NCI-H1694 treated with DMSO at 0.1 percent for 48 hours (cell line): Measurements from ENCODE around the gene FAM78A.
A peak's percentile ranks its signal among the peaks of the same experiment; 100 is the strongest.
"Not testable (repeated sequence)": the region's sequence is repeated elsewhere in the genome, so short reads cannot be mapped to it uniquely, and the experiment has no call there.

Experiments used
- DNase-seq: peaks from one replicate; lab custom pipeline; 2025; lab: John Stamatoyannopoulos, UW

FAM78A gene

DNA sequence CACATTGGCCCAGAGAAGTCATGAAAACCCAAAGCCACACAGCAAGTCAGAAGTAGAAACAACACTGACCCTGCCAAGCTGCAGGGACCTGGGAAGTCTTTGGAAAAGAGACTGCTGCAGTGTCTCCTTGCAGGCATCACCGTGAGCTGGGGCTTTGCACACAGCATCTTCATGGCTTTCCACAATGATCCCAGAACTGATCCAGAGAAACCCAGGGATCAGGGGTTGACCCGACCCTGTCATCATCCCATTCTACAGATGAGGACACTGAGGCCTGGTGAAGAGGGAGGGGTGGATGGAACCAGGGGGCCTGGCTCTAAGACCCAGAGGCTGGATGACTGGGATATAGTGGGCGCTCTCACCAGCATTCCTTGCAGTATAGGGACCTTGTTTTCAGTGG lies 4.3 kb upstream of the FAM78A start:
- no peak for DNase-seq

- DNase-seq, result no peak
Observed at GRCh38 chr9:131279863-131280570, 3.7 kb upstream of the FAM78A start.

DNA sequence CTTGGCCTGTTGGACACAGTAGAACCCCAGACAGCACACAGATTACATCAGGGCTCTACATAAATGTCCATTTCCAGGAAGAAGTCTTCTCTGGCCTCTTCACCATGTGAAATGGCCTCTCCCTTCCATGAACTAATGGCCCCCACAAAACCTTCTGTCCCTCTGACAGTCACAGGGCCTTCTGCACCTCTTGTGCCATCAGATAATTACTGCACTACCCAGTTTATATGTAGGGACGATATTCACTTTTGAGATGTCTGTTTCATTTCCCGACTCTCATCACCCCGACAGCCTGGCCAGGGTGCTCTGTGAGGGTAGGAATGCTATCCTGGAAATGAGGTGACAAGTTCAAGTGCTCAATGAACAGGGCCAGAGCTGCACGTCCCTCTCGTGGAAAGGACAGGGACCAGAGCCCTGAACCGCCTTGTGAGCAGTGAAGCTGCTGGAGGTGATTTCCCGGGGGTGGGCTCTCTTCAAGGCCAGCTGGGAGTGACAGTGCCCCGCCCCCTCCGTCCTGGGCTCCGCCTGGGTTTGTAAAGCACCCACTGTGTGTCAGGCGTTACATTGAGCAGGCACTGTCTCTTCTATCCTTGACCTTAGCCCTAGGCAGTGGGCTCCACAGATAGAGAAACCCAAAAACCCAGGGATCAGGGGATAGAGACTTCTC lies 3.0 kb upstream of the FAM78A start:
- no peak for DNase-seq

DNA sequence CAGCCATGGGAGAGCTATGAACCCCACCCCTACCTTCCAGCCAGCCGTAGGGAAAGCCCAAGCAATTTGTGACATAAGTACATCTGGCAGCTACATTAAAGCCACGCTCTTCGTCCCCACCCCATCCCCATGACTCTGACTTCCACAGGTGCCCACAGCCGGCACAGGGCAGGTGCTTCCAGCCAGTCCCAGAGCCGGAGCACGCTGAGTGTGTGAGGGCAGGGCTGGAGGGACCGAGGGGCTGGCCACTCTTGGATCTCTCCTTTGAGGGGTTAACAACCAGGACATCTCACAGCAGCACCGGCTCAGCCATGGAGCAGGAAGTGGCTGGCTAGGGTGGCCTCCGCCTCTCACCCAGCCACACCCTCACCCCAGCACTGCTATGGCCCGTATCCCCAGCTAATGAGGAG lies 2.4 kb upstream of the FAM78A start:
- DNase-seq, result no peak

- peak; percentile 60 for DNase-seq
Observed at GRCh38 chr9:131277910-131278701, 1.8 kb upstream of the FAM78A start.

GRCh38 chr9:131277287-131277909 lies 1.1 kb upstream of the FAM78A start:
- DNase-seq, result no peak

GRCh38 chr9:131276891-131277286 lies 579 bp upstream of the FAM78A start:
- no peak for DNase-seq

GRCh38 chr9:131275332-131276093 lies 797 bp downstream of the FAM78A start:
- DNase-seq, result no peak

- no peak for DNase-seq
Observed at GRCh38 chr9:131274674-131275331, 1.5 kb downstream of the FAM78A start.

DNA sequence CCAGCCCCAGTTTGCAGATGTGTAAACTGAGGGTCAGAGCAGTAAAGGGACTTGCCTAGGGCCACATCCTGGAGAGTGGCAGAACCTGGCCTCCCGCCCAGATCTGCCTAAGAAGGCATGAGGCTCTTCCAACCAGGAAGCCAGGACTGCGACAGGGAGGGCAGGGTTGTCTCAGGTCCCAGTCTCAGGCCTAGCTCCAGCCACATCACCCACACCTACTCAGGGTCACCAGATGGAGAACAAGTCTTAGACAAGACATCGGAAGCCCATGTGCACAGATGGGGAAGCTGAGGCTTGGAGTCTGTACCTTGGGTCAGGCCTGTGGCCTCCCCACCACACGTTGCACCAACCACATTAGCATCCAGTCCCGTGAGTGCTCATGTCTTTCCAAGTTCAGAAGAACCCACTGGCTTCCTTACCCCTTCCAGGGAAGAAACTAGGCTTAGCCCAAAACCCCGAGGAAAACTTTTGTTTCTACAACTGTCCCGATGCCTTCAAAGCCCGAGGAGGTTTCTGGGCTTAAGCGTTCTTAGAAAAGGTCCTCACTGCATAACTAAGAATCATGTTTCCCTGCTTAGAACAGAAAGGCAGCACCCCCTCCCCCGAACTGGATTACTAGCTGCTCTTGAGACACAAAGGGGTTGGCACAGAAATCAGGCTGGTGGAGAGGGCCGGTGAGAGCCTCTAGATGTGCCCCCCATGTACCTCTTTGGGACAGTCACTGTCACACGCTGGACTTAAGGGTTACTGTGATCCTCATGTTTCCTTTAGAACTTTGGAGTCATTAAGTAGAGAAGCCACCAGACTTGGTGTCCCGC lies 2.2 kb downstream of the FAM78A start:
- no peak for DNase-seq

- DNase-seq, result no peak
Observed at GRCh38 chr9:131273146-131273855, 3.0 kb downstream of the FAM78A start.

GRCh38 chr9:131272212-131272611 lies 4.1 kb downstream of the FAM78A start:
- no peak for DNase-seq

- DNase-seq, result no peak
Observed at GRCh38 chr9:131271506-131271931, 4.8 kb downstream of the FAM78A start.

GRCh38 chr9:131271016-131271273 lies 5.4 kb downstream of the FAM78A start:
- DNase-seq, result not testable (repeated sequence)

GRCh38 chr9:131270171-131271015 lies 5.9 kb downstream of the FAM78A start:
- no peak for DNase-seq

- no peak for DNase-seq
Observed at GRCh38 chr9:131266266-131267229, 9.8 kb downstream of the FAM78A start.

DNA sequence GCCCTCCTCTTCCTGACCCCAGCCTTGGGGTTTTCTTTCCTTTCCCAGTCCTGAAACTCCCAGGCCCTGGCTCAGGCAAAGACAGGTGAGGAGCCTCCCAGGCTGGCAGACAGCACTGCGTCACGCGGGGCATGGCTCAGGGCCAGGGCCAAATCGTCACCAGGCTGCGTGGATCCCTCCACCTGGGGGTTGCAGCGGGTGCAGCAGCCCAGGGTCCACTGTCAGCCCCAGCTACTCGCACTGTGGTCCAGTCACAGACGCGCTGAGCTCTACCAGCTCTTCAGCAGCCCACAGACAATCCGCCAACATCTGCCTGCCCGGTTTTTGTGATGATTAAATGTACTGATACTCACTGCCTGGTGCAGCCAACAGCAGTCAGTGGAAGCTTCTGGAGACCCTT lies 12.1 kb downstream of the FAM78A start:
- DNase-seq, result no peak

DNA sequence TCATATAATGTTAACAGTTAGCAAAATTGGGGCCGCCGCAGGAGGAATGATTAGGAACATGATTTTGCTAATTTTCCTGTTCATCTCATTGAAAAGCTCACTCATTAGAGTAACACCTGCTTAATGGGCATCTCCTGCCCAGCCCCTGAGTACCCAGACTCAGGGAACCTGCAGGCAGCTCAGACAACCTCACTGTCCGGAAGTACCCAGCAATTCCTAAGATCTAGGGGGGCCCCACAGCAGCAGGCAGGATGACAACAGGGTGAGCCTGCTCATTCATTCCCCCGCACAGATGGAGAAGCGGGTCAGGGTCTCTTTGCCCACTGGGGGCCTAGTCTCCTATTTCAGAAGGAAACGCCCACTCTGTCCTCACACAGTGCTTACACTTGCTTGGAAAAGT lies 12.6 kb downstream of the FAM78A start:
- DNase-seq, result no peak
